GM18868 (cell line): Measurements from ENCODE around the gene HEY2.
"Not testable (repeated sequence)": the region's sequence is repeated elsewhere in the genome, so short reads cannot be mapped to it uniquely, and the experiment has no call there.

Experiments used
- ATAC-seq: cut with Tn5 transposase; IDR thresholded peaks from one replicate; pipeline ENCODE4 v1.9.1; 2021; ENCODE audit warnings: mild to moderate bottlenecking, moderate library complexity; ENCODE audit not compliant: unreplicated experiment

HEY2 gene

DNA sequence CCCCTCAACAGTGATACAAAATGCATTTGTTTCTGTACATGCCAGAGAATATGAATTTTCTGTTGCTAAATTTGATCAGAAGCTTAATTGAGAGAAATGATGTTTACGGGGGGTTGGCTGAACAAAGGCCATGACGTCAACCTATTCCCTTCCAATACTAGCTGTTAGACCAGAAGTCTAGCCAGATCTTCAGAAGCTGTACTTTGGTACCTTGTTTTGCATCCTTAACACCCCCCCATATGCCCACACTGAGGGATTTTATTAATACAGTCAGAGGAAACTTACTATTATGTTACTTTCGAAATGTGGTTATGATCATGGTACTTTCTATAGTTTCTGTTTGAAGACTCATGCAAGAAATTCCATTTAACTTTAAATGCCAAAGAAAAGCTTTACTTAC is 44.4 kb downstream of the HEY2 start:
- peak; percentile 12 for ATAC-seq

- no peak for ATAC-seq
These were observed 45.1 kb downstream of the HEY2 start for GRCh38 chr6:125794342-125795137.

- ATAC-seq = no peak
These were observed 45.9 kb downstream of the HEY2 start for GRCh38 chr6:125795301-125795700.

DNA sequence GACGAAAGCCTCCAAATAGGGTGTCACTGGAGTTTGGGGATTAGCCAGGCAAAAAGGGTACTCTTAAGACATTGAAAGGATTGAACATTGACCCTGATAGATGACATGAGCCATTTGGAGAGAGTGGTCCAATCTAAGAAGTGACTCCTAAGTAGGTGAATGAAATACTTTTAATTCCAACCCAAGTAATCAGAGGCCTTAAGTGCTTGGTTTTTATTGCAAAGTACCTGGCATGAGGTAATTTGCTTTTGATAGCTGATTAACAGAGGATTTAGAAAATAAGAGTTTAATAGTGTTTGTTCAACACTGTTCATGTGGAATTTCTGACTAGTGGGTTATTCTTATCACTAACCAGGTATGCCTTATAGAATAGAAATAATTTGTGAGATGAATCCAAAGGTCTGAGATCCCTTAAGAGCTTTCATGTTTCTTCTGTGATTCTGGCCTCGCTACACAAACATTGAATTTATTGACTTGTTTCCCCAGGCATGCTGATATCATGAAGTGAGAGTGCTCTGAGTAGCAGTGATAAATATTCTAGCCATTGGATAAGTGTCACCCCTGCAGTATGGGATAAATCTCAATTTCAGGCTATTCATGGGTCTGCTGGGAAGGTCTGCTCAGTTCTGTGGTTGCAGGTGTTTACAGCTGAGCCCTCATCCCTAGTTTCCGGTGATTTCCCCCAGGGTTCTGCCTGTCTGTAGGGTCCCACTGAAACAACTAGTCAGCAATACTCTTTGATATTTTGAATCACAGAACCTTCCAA is 47.9 kb downstream of the HEY2 start:
- no peak for ATAC-seq

DNA sequence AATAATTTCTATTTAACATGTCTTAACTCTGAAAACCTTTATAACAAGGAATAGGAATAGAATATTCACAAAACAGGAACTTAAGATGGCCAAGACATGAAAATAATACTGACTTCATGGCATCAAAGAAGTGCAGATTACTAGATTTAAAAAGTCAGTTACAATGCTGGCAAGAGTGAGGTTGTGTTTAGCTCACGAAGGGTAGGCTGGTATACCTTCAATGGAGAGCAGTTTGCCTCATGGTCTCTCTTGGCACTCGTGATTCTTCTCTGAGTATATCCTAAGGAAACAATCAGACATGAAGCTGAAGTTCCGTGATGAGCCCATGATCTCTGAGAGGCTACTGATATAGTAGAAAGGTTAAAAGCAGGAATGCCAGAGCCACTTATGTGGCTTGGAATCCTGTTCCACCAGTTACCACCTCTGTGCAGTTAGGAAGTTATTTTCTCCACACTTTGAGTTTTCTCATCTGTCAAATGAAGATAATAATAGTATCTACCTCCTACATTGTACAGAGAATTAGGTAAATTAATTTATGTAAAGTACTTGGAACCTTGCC is 48.5 kb downstream of the HEY2 start:
- ATAC-seq = no peak

DNA sequence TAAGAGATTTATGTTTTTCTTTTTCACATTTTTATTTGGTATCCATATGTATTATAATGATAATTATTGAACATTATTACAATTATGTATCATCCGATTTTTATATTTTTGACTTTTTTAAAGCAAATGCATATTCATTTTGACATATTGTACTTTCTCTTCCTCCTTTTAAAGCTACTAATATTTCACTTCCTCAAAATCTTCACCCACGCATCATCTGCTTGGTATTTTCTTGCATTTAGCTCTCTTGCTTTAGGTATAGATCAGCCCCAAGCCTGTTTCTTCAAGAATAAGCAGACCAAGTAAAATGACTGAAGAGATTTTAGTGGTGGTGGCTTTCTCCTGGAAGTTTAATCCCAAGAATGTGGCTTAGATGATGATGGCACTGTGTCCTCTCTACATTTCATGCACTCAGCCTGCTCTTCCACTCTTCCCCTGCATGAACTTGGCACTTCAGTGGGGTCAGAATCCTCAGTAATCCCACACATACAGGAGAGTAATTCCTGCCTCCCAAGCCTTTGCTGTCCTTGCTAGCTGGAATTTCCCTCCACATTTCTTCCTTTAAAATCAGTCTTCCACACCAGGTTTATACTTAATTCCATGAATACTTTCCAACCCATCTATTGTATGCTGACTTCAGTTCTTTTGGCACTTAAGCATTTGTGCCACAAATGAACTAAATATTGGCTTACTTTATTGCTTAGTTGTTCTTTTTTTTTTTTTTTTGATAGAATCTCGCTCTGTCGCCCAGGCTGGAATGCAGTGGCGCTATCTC is 49.5 kb downstream of the HEY2 start:
- ATAC-seq = peak; percentile 80

DNA sequence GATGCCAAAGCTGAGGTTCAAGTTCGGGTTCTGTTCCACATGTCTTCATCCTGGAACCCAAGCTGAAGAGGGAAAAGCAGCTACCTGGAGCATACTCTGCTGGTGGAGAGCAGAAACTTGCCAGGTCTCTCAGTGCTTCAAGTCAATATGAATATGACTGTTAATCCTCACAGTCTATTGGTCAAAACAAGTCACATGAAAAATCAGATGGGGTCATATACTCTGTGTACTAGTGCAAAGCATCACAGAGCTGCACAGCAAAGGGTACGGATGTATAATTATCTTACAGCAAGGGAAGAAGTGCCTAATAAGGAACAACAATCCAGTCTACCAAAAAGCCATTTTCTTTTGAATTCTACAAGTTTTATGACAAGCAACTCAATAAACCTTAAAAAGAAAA is 53.0 kb downstream of the HEY2 start:
- ATAC-seq = no peak

GRCh38 chr6:125802943-125803377 is 53.5 kb downstream of the HEY2 start:
- ATAC-seq = peak; percentile 22

- ATAC-seq = peak; percentile 68
These were observed 54.8 kb downstream of the HEY2 start for GRCh38 chr6:125804264-125804663.

DNA sequence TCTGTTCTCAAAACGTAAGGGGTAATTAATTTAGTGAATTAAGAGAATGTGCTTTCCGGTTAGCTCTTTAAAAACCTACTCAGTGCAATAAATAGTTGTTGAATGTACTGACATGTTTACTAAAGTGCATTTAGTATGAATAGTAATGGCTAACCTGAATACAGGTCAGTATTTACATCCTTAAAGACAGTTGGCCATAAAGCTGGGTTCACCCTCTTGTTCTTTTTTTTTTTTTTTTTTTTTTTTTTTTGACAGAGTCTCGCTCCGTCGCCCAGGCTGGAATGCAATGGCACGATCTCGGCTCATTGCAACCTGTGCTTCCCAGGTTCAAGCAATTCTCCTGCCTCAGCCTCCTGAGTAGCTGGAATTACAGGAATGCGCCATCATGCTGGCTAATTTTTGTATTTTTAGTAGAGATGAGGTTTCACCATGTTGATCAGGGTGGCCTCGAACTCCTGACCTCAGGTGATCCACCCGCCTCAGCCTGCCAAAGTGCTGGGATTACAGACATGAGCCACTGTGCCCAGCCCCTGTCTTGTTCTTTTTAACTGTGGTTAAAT is 55.5 kb downstream of the HEY2 start:
- ATAC-seq = not testable (repeated sequence)

DNA sequence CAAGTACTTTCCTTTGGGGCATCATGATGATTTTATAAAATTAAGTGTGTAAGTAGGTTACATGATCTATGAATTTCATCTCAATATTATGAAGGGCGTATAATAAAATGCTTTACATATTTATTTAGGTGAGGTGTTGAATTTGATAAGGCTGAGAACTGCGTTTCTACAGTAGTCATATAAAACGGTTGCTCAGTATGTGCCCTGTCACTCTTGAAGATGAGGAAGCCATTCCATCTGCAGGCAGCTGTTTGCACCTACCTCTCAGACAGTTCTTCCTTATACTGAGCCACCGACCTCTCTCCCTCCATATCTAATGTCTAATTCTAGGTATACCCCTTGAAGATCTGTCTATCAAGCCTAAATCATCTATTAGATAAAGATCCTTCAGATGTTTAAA is 57.4 kb downstream of the HEY2 start:
- no peak for ATAC-seq

DNA sequence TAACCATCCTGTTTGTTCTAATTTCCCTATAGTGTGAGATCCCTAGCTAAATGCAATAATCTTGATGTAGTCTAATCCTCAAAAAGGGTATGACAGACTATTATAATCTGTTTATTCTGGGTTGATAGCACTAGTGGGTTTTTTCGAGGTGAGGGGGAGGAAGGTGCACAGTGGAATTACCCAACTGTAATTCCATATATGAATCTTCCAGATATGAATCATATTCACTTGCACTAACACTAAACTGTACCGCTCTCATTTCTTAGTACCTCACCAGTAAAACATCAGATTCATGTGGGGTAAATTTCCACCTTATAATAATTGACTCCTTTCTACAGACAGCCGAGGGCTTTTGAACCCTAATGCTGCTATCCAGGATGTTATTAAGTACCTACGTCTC is 57.9 kb downstream of the HEY2 start:
- peak; percentile 52 for ATAC-seq

DNA sequence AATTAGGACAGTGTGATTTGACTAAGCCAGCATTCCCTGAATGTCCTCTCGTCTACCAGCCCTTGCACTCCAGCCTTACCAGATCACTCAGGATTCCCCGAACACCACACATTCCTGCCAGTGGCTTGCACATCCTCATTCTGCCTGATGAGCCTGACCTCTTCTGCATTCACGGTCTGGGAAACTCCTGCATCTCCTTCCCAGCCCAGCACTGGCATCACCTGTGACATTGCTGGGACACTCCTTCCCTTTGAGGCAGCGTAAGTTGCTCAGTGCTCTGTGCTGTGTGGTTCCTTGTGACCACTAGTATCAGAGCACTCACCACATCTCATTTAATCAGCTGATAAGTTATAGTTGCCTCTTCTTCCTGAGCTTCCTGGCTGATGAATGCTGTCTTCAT is 58.6 kb downstream of the HEY2 start:
- ATAC-seq = no peak

- no peak for ATAC-seq
These were observed 59.2 kb downstream of the HEY2 start for GRCh38 chr6:125808591-125808990.

DNA sequence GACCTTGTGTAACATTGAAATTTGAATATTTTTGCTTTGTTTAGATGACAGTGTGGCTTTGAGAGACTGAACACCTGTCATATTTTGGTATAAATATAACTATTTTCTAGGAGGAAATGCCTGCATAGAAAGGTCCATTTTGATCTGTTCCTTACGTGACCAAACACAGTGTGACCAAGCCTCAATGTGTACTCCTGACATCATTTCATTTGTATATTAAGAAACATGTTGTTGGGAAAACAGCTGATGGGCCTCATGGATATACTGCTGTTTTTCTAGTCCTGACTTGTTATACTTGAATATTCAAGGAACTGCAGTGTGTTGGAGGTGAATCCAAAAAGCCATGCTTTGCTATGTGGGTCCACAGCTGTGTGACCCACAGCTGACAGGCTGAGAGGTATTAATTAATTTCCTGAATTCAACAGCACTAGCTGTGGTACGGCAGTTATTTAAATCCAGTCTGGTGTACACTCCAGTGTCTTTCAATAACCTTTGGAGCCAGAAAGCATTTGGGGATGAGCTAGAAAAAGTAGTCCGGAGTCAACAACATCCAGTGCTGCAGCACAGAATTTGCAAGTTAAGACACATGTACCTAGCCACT is 60.2 kb downstream of the HEY2 start:
- no peak for ATAC-seq

DNA sequence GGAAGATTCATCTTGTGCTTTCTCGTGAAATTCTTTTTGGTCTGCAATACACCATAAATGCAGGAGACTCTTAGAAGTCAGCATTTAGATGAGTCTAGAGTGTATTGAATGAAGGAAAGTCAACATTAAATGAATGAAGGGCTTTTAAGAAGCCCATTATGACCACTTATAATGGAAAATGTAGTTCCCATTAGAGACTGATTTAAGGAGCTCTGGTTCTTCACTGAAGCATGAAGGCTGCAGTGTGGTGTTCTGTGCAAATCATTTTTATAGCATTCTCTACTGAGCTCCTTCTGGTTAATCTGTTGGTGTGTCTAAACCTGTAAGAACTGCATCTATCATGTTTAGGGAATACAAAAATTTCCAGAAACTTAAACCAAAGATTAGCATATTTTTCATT is 61.0 kb downstream of the HEY2 start:
- ATAC-seq = no peak
